ENCODE results near the gene PAGR1. TPM values are rescaled to one million over a fixed set of nuclear protein-coding genes. Genes with fewer than 3 reads are reported as not detected.
A peak's percentile ranks its signal among the peaks of the same experiment; 100 is the strongest.

PAGR1 gene
- total and polyA plus RNA-seq, 2 of the 13 experiments (the other 11 are each of a cell fraction or from before 2014, with no cell fraction given): 9.8 to 66.4 TPM

GRCh38 chr16:29815793-29816693 lies at the start of gene PAGR1 (continued):
- TF ChIP-seq ZNF646 (CRISPR knock-in tag; IDR thresholded peaks at IDR 0.05) (0 out of 2 replicates have a peak, but pooled peaks have one; percentile 17), FOXK1 (CRISPR knock-in tag; IDR thresholded peaks at IDR 0.05; ENCODE audit: borderline replicate concordance, low read depth) (peak; percentile 80; the same call in 1 of the 2 replicates), MED1 (CRISPR knock-in tag; IDR thresholded peaks at IDR 0.05) (peak; percentile 81), RNF219 (CRISPR knock-in tag; IDR thresholded peaks at IDR 0.05) (no peak), RARG (CRISPR knock-in tag; IDR thresholded peaks at IDR 0.05; ENCODE audit: low read depth) (peak; percentile 87; the same call in 1 of the 2 replicates), THRA (CRISPR knock-in tag; IDR thresholded peaks at IDR 0.05; ENCODE audit: borderline replicate concordance) (no peak; the same call in 1 of the 2 replicates), ZNF569 (CRISPR knock-in tag; IDR thresholded peaks at IDR 0.05; ENCODE audit: borderline replicate concordance) (no peak; the same call in 1 of the 2 replicates), CEBPG (CRISPR knock-in tag; IDR thresholded peaks at IDR 0.05) (peak; percentile 29; the same call in 1 of the 2 replicates), GZF1 (CRISPR knock-in tag; IDR thresholded peaks at IDR 0.05) (peak; percentile 71; the same call in 1 of the 2 replicates), RFX5 (IDR thresholded peaks at IDR 0.05; ENCODE audit: low read depth, low read length) (peak; percentile 37; the same call in 1 of the 2 replicates), FIP1L1 (IDR thresholded peaks at IDR 0.05; ENCODE audit: borderline replicate concordance, insufficient read depth, low read depth, low read length) (peak; percentile 94; the same call in 1 of the 2 replicates), HINFP (CRISPR knock-in tag; IDR thresholded peaks at IDR 0.05; ENCODE audit: low read depth) (peak; percentile 85), TRIM24 (CRISPR knock-in tag; IDR thresholded peaks at IDR 0.05) (no peak), ZNF7 (CRISPR knock-in tag; IDR thresholded peaks at IDR 0.05) (no peak), ZNF562 (CRISPR knock-in tag; IDR thresholded peaks at IDR 0.05; ENCODE audit: borderline replicate concordance) (no peak), ZNF354B (CRISPR knock-in tag; IDR thresholded peaks at IDR 0.05) (no peak), SMYD3 (CRISPR knock-in tag; IDR thresholded peaks at IDR 0.05) (no peak)

All from HepG2 (cell line).